B cell (primary cell): ENCODE data around the gene SCN4B. TPM values are rescaled to one million over a fixed set of nuclear protein-coding genes. Genes with fewer than 3 reads are reported as not detected.

Experiments
- ATAC-seq: fragments of 200-7000 bp; cut with Tn5 transposase; one replicate; pipeline ENCODE4 v1.10.0; 2021; ENCODE audit warnings: low read depth, mild to moderate bottlenecking, moderate number of reproducible peaks, moderate library complexity
- CTCF ChIA-PET: fragments of 350-600 bp; sonication (Branson Sonifier 250); formaldehyde crosslinking; loops from one replicate; lab custom pipeline; 2021; ENCODE audit warnings: antibody characterized with exemption, inconsistent platforms; lab: Charles Lee
- POLR2A ChIA-PET: fragments of 350-600 bp; sonication (Branson Sonifier 250); formaldehyde crosslinking; loops from one replicate; lab custom pipeline; 2021; ENCODE audit warnings: antibody characterized with exemption; lab: Charles Lee
- DNase-seq: peaks from one replicate; pipeline ENCODE4 v3.0.0; 2013
- H2AFZ ChIP-seq: 2 replicates; pipeline ENCODE4 v1.6.1; 2012; ENCODE audit warnings: mild to moderate bottlenecking, low read depth, low read length; ENCODE audit not compliant: insufficient read depth, poor library complexity, severe bottlenecking
- H3K27ac ChIP-seq, 2 donors: 1 replicate in 1 of 2; 2 replicates in 1 of 2; pipeline ENCODE4 v1.5.1; 2012 to 2013; ENCODE audit warnings: low read length in 2 of 2, mild to moderate bottlenecking in 2 of 2, moderate library complexity in 1 of 2
- H3K27me3 ChIP-seq, 4 experiments: fragments of 200-600 bp in 1 of 4; sonication (generic) in 1 of 4; replicated peaks in 1 of 4; 1 replicate in 2 of 4; 2 replicates in 2 of 4; pipeline versions ENCODE4 v1.6.1 to v1.7.0; 2013 to 2016; ENCODE audit warnings: low read length in 3 of 4, mild to moderate bottlenecking in 2 of 4, mixed read lengths in 1 of 4, moderate library complexity in 1 of 4; ENCODE audit not compliant: insufficient read depth in 4 of 4, control insufficient read depth in 3 of 4; ENCODE audit errors: control extremely low read depth in 1 of 4
- H3K36me3 ChIP-seq, 2 experiments: replicated peaks in 1 of 2; 1 replicate in 1 of 2; 2 replicates in 1 of 2; pipeline versions ENCODE4 v1.6.1 to v1.7.1; 2013; ENCODE audit warnings: low read length in 1 of 2; ENCODE audit not compliant: insufficient read depth in 2 of 2, control insufficient read depth in 1 of 2; ENCODE audit errors: control extremely low read depth in 1 of 2, extremely low read depth in 1 of 2
- H3K4me1 ChIP-seq, 2 donors: fragments of 200-600 bp in 1 of 2; sonication (generic) in 1 of 2; 1 replicate in 1 of 2; 2 replicates in 1 of 2; pipeline versions ENCODE4 v1.5.1 to v1.6.1; 2013 to 2017; ENCODE audit warnings: low read length in 2 of 2; ENCODE audit not compliant: control insufficient read depth in 2 of 2, insufficient read depth in 2 of 2
- H3K4me2 ChIP-seq: replicated peaks from 2 replicates; pipeline ENCODE3; 2012; ENCODE audit warnings: mild to moderate bottlenecking, low read depth, low read length; ENCODE audit not compliant: poor library complexity, severe bottlenecking
- H3K4me3 ChIP-seq, 5 experiments: fragments of 200-600 bp in 1 of 5; sonication (generic) in 1 of 5; 1 replicate in 3 of 5; 2 replicates in 2 of 5; pipeline versions ENCODE4 v1.5.1 to v1.7.0; 2011 to 2016; ENCODE audit warnings: low read length in 4 of 5, mild to moderate bottlenecking in 4 of 5, low read depth in 2 of 5, control low read depth in 1 of 5, moderate library complexity in 1 of 5; ENCODE audit not compliant: insufficient read depth in 1 of 5; ENCODE audit errors: control extremely low read depth in 1 of 5, extremely low read depth in 1 of 5
- H3K79me2 ChIP-seq: fragments of 200-600 bp; sonication (generic); one replicate; pipeline ENCODE4 v1.6.0; 2016; ENCODE audit warnings: low read length; ENCODE audit not compliant: control insufficient read depth, insufficient read depth
- H3K9ac ChIP-seq: fragments of 200-600 bp; sonication (generic); 2 replicates; pipeline ENCODE4 v1.6.1; 2017; ENCODE audit warnings: mild to moderate bottlenecking, low read length, moderate library complexity
- H3K9me3 ChIP-seq, 3 donors: one replicate each; pipeline versions ENCODE4 v1.6.1 to v1.7.1; 2013; ENCODE audit warnings: low read length in 2 of 3; ENCODE audit not compliant: control insufficient read depth in 2 of 3, insufficient read depth in 1 of 3; ENCODE audit errors: control extremely low read depth in 1 of 3
- H4K20me1 ChIP-seq: 2 replicates; pipeline ENCODE4 v1.6.0; 2012; ENCODE audit warnings: mild to moderate bottlenecking, low read length; ENCODE audit not compliant: insufficient read depth, control insufficient read depth, poor library complexity, severe bottlenecking
- H3K27ac Mint-ChIP-seq: one replicate; pipeline ENCODE4 v1.8.0; 2021; ENCODE audit warnings: mixed read lengths
- H3K27me3 Mint-ChIP-seq: one replicate; pipeline ENCODE4 v1.8.0; 2021; ENCODE audit warnings: mixed read lengths
- H3K4me1 Mint-ChIP-seq: one replicate; pipeline ENCODE4 v1.8.0; 2021; ENCODE audit warnings: mixed read lengths
- H3K4me3 Mint-ChIP-seq: one replicate; pipeline ENCODE4 v1.8.0; 2021; ENCODE audit warnings: mixed read lengths
- H3K9me3 Mint-ChIP-seq: one replicate; pipeline ENCODE4 v1.8.0; 2022; ENCODE audit warnings: mixed read lengths; ENCODE audit not compliant: insufficient read depth
- CTCF ChIP-seq: fragments of 200-600 bp; IDR thresholded peaks from one replicate; pipeline ENCODE4 v1.8.0; 2022; ENCODE audit warnings: antibody characterized with exemption, mild to moderate bottlenecking
- EZH2 ChIP-seq: IDR thresholded peaks from 2 replicates; pipeline ENCODE4 v1.6.1; 2012; ENCODE audit warnings: borderline replicate concordance, low read depth, mild to moderate bottlenecking, moderate library complexity, low read length; ENCODE audit not compliant: insufficient read depth, poor library complexity, severe bottlenecking
- WGBS: methylation state at CpG from one replicate; pipeline ENCODE4 v1.1.5; 2013; ENCODE audit warnings: missing lambda C conversion rate; ENCODE audit not compliant: insufficient coverage; 5-methylcytosine and 5-hydroxymethylcytosine counted together
- intact Hi-C: fragments of 100-400 bp; cut with micrococcal nuclease; formaldehyde crosslinking; loops from one replicate; pipeline ENCODE4 v1.10.0; 2022
- polyA plus RNA-seq: library from polyadenylated mRNA; depleted of rRNA; stranded (reverse); fragments of >200 nt; gene quantifications from 2 replicates; pipeline ENCODE4 v1.2.3, GENCODE V29; 2012
- total RNA-seq, 2 donors: library from RNA; stranded (reverse); fragments of 120-200 nt in 1 of 2; gene quantifications; 1 replicate in 1 of 2; 2 replicates in 1 of 2; pipeline versions ENCODE4 v1.2.3 to v1.2.4, GENCODE V29; 2013 to 2022

SCN4B gene
- total and polyA plus RNA-seq, 2 donors (not counting 1 experiment from before 2014, with no cell fraction given): not detected

GRCh38 chr11:118090545-118091162 is 62.0 kb downstream of the SCN4B start:
- H3K4me2 ChIP-seq: no peak overlapping the region
- POLR2A ChIA-PET: no interaction called here

More at GRCh38 chr11:118090545-118091162, 62.0 kb downstream of the SCN4B start:
- no peak overlapping the region for H3K27ac Mint-ChIP-seq
- no peak overlapping the region for H3K4me3 Mint-ChIP-seq
- intact Hi-C loops: no loop called here
- peaks cover 11 to 15% of the 10 kb centered on the region in 2 donors for H3K4me1 ChIP-seq
- no peak overlapping the region for H3K4me3 ChIP-seq
- H3K36me3 ChIP-seq: no peaks in the 10 kb centered on the region
- no peak for DNase-seq
- no peak for TF ChIP-seq CTCF
- no peak for TF ChIP-seq EZH2
- no peak overlapping the region for H3K27ac ChIP-seq
- CTCF ChIA-PET: interaction anchor here (0.6 to 1.3 kb wide), 2 partner anchors 10 to 22 kb away, joined by 3 read pairs; no protein-coding TSS in a partner anchor
- H3K4me1 Mint-ChIP-seq: peaks cover 14% of the 10 kb centered on the region
- peaks cover 0 to 28% (median 18%) of the 10 kb centered on the region in 3 donors for H3K9me3 ChIP-seq
- H3K27me3 ChIP-seq: no peaks in the 10 kb centered on the region
- no peak for ATAC-seq
- H3K27me3 Mint-ChIP-seq: no peaks in the 10 kb centered on the region
- no peaks in the 10 kb centered on the region for H4K20me1 ChIP-seq
- 95% methylated on average over 3 of the region's 7 CpGs for WGBS
- H3K79me2 ChIP-seq: no peaks in the 10 kb centered on the region
- H2AFZ ChIP-seq: no peak overlapping the region
- H3K9ac ChIP-seq: no peak overlapping the region
- H3K9me3 Mint-ChIP-seq: peaks cover 4% of the 10 kb centered on the region
